LoVo (cell line): Measurements from ENCODE around the gene ACBD6.

Experiments used
- DNase-seq: peaks from one replicate; pipeline ENCODE4 v3.0.0-alpha.2; 2016; ENCODE audit warnings: low spot score

ACBD6 gene

DNA sequence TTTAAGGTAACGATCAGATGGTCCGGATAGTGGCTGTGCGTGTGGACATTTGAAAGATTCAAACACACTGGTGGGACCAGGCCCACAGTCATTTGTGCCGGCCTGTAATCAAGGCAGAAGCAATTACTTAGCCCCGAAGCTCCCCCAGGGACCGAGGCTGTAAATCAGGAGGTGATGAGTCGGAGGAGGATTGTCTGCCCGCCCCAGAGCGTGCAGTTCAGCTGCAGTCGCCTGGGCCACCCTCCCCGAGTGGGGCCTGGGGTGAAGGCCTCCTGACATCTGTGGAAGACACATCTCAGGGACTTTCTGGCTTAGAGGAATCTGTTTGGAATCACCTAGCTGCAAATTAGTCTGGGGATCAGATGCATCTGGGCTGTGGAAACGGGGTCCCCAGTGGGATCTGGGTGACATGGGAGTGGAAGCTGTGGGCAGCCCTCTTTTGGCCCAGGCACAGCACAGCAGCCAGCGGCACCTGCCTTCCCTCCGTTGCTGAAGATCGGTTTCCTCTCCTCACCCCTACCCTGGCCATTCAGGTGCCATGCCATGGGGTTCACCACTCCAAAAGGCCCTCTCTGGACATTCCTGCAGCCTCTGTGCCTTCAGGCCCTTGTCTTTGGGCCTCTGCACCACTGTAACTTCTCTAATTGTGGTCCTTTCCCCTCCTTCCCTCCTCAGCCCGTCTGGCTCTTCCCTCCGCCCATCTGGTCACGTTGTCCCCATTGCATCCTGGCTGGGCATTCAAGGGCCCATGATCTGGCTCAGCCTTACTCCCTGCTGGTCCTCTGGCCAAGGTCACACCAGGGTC, 246.6 kb downstream of the ACBD6 start:
- DNase-seq = no peak

DNA sequence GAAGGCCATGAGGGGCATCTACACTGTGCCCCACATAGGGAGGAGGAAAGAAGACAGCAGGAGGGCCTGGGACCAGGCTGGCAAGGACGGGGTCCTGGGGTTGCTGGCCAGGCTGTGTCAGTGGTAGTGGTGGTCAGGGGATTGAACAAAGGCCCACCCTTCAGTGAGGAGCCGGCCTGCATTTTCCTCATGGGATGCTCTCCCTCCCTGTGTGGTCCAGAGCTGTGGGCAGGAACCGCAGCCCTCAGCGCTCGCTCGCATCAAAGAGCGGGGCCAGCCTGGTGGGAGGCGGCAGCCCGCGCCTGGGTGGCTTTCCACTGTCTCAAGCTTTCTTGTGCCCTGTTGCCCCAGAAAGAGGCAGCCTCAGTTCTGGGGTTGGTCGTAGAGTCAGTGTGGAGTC, 247.5 kb downstream of the ACBD6 start:
- DNase-seq = no peak

DNA sequence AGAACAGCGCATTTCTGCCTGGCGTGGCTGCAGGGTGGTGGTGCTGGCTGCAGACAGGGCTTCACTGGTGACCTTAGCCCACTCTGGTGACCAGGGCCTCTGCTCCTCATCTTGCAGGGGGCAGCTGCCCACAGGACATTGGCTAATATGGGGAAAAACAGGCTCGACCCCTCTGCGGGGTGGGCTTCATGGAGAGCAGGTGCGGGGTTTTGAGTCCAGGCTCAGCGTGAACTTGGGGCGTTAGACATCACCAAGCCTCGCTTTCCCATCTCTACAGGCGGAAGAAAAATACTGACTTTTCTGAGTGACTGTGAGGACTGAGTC, 247.9 kb downstream of the ACBD6 start:
- DNase-seq = no peak

DNA sequence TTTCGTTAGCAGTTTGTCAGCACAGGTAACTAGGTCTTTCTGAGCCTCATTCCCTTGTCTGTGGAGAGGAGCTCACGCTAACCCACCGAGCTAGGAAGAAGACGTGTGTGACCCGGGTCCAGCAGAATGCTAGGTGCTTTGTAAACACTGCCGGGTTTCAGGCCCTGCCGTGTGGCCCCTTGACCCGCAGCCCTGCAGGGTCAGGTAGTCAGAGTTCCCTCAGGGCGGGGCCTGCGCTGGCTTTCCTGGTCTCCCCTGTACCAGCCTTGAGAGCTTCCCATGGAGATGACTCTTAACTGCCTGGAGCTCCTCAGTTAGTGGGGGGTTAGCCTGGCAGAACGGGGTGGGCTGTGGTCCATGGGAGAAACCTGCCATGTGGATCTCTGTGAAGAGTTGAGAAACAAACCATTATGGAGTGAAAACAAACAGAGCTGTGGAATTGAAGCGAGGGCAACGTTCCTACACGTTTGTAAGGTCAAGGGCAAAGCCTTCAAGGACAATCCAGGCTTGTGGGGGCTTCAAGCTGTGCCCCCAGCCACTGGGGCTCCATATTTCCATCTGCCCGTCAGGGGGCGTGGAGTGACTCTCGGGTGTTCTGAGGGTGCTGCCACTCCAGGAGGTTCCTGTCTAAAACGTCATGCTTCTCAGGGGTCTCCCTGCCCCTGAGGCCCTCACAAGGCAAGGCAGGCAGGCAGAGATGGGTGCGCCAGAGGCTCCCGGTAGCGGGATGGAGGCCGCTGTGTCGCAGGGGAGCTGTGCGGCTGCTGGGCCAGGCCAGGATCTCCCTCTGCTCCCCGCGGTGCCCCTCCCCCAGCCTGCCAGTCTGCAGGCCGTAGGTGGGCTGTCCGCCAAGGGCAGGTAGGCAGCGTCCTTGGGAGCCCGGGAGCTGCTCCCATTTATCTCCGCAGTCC, 248.5 kb downstream of the ACBD6 start:
- DNase-seq = no peak

DNA sequence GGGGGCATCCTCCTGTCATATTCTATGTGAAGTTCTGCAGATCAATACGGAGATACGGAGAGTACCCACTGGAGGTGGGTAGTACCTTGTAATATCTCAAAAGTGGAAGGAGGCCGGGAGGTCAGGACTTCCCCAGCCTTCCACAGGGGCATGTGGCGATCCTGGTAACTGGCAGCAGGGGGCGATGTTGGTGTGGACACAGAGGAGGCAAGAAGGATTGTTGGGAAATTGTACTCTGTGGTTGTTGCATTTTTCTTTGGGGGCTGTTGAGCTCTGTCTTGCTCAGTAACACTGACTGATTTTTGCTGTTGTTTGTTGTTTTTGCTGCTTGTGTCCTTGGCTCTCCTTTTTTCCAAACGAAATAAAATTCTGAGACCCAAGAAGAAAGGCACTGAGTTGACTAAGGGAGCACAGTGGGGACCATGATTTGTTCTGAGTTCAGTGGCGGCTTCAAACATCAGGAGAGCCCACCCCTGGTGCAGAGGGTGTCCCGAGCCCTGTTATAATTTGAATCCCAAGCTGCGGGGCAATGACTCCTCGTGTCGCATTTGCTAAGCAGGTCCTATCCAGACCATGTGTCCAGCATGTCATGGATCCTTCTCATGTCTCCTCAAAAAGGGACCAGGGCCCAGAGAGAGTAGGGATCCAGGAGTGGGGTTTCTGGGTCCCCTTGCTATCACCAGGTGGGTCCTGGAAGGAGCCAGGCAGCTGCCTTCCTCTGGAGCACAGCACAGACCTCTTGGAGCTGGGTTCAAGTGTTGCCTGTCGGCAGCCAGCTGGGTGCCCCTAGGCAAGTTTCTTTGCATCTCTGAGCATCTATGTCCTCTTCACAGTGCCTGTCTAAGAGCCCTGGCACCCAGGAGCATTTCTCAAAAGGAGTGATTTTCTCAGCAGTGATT, 249.5 kb downstream of the ACBD6 start:
- peak; percentile 45 for DNase-seq

DNA sequence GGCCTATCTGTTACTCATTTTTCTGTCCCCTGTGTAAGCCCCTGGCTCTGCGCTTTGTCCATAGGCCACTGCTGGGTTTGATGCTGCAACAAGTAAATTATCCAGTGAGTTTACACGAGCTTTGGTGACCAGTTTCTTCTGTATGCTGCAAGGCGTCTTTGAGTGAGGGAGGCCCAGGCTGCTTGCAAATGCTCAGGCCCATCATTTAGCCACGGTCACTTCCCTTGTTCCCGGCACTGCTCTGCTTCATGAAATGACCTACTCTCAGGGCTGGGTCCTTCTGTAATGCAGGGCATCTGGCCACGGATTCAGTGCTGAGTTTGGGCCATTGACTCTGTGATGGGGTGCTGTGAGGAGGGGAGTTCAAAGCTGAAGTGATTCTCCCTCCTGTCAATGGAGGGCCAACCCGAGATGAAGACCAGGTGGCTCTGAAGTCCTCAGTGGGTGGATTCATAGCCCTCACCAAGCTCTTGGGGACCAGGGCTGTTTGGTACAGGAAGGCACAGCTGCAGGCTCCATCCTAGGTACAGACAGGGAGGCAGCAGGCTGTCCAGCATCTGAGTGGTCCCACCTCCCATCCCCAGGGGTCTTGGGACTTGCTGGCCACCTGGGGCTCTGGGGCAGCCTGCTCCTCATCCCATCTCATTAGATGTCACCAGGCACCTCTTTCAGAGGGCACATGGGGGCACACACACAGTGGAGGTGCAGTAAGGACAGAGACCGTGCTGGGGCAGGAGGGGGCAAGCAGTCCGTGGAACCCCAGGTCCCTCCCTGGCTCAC, 250.7 kb downstream of the ACBD6 start:
- no peak for DNase-seq

DNA sequence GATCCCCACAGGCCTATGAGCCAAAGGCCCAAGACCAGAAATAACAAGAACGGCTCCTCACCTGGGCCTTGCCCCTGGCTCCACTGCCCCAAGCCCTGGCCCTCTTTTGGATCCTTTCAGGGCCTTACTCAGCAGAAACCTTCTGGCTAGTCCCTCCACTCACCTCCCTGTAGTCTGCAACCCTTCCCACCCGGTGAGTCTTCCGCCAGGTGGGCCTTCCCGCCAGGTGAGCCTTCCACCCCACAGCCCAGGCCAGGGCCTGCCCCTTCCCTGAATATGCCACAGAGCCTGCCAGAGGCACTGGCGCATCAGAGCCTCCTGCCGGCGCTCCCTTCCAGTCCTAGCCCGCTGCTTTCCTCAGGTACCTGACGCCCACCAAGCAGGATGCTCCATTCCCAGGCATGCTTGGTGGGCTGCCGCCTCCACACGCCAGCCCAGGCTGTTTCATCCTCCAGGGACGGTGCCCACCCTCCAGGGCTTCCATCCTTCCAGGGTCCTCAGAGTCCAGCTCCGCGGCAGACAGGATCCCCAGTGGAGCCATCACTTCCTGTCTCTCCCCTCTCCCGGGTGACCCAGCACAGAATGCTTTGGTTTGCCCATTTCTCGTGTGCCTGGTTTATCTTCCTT, 251.4 kb downstream of the ACBD6 start:
- DNase-seq = no peak

DNA sequence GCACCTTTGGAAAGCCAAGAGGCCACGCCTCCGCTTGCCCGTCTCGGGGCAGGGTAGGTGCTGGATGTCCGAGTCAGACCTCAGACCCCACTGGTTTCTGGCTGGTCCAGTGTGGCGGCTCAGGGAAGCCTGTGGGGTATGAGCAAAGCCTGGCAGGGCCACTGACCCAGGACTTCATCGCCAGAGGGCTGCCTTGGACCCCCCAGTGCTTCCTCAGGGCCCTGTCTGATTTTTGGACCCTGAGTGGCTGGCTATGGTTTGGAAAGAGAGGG, 251.9 kb downstream of the ACBD6 start:
- no peak for DNase-seq

DNA sequence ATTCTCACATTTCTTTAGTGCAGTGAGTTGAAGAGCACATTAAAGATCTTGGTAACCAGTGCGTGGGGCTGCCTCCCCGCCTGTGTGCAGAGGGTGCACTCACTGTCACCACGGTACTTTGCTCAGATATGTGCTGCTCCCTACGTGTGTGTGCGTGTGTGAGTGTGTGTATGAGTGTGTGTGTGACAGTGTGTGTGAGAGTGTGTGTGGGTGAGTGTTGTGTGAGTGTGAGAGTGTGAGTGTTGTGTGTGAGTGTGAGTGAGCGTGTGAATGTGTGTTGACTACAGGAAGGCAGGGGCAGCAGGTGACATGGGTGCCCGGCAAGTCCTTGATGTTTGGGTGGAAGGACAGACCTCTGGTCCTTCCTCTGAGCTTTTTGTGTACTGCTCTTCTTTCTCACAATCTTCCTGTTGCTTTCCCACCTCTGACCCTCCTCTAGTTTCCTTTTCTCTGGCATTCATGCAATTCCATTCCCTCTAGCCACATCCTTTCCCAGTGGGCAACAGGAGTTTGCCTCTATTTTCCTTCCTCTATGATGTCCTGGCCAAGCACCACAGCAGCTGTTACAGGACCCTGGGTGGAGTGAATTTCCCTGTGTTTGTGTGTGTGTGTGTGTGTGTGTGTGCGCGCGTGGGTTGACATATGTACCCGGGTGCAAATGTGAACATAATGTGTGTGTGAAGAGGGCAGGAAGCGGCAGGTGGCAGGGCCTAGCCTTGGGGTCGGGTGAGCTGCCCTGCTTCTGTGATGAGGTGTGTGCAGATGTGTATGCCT, 252.5 kb downstream of the ACBD6 start:
- DNase-seq = no peak

DNA sequence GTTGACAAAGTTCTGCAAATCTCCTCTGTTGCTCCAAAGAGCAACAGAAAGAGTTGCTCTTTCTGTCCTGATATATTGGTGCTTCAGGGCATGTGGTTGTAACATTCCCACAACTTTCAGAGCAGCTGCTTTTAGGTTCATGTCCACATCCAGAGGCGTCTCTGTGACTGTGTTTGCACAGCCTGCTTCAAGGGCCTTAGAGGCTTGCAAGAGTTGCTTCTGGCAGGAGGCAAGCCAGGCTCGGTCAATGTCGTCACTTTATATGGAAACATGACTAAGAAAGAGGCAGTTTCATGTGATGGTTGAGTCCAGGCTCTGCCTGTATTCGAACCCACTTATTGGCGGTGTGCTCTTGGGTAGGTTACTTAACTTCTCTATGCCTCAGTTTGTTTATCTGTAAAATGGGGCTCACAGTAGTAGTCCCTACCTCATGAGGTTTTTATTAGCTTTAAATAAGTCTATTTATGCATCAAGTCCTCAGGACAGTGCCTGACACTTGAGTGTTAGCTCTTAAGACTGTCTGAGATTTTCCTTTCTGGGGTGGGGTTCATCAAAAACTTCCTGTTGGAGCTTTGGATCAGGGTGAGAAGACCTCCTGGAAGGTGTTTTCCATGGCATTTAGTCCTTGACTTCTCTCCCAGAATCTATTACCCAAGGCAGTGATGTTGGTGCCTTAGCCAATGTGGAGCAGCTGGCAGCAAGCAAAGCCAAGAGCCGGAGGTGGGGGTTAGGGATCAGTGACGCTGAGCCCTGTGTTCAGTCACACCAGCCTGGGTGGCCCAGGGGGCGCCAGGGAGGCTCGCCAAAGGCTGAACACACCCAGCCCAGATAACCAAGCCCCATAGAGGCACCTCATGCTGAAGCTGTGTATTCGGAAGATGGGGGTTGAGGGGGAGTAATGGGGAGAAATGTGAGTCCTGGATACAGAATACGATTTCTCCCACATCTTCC, 253.4 kb downstream of the ACBD6 start:
- DNase-seq = no peak

DNA sequence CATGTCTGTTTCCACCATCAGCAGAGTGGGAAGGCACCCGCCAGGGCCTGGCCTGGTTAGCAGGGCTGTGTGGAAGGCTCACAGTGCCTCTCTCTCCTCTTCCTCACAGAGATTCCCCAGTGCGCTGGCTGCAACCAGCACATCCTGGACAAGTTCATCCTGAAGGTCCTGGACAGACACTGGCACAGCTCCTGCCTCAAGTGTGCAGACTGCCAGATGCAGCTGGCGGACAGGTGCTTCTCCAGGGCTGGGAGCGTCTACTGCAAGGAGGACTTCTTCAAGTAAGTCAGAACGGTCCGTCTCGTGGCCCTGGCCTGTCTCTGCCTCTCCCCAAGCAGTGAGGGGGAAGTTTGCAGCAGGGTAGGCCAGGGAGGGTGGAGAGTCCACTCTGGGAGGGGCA, 254.2 kb downstream of the ACBD6 start:
- no peak for DNase-seq

DNA sequence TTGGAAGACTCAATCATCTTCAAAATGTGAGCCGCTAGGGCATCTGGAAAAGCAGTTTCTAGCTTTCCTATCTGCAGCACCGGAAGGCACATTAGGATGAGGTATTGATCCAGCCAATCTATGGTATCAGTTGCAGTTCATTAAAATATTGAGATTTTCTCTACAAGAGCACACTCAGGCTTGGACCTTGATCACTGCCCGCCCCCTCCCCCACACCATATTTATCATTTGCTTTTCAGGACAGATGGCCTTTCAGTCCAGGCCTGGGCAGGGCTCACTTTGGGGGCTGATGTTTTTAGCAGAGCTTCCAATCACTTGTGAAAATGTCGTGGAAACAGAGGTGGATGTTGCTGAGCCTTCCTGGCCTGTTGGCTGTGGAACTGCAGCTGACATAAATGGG, 254.8 kb downstream of the ACBD6 start:
- DNase-seq = no peak

DNA sequence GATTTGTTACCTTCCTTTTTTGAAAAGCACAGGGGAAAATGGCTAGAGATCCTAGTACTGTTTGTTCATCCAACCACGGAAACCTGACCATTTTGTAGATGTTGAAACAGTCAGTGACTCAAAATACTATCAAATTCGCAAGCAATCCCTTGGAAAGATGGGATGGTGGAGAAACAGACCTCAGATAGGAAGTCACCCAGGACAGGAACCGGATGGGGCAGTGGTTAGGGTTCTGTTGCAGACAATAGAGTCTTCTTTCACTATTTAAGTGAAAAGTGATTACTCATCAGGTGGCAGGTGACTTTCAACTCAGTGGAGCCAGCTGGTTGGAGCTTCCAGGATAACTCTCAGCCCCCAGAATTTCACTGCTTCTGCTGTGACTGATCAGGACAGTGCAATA, 255.3 kb downstream of the ACBD6 start:
- no peak for DNase-seq

DNA sequence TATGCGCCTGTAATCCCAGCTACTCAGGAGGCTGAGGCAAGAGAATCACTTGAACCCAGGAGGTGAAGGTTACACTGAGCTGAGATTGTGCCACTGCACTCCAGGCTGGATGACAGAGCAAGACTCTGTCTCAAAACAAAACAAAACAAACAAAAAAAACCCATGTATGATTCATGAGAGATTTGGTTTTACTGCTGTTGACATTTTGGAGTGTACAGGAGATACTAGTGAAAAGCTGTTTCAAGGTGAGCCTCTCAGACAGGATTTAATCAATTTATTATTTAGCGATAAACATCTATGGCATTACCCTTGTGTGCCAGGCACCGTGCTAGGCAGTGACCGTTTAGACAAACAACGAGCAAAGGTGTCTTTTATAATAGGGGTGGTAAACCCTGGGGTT, 255.8 kb downstream of the ACBD6 start:
- no peak for DNase-seq

DNA sequence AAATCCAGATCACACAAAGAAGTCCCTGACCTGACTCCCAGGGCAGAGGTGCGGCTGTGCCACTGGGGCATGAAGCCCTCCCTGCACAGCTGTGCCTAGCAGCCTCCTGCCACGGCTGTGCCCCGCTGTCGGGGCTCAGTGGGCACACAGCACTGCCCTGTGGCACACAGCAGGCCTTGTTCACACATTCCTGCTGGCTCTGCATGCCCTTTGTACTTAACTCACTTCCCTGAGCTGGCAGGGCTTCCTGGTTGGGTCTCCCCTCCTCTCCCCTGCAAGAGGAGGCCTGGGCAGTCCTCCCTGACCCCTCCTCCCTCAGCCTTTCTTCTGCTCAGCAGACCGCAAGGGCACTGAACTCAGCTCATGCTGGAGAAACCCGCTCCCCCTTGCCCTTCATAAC, 257.5 kb downstream of the ACBD6 start:
- DNase-seq = no peak

DNA sequence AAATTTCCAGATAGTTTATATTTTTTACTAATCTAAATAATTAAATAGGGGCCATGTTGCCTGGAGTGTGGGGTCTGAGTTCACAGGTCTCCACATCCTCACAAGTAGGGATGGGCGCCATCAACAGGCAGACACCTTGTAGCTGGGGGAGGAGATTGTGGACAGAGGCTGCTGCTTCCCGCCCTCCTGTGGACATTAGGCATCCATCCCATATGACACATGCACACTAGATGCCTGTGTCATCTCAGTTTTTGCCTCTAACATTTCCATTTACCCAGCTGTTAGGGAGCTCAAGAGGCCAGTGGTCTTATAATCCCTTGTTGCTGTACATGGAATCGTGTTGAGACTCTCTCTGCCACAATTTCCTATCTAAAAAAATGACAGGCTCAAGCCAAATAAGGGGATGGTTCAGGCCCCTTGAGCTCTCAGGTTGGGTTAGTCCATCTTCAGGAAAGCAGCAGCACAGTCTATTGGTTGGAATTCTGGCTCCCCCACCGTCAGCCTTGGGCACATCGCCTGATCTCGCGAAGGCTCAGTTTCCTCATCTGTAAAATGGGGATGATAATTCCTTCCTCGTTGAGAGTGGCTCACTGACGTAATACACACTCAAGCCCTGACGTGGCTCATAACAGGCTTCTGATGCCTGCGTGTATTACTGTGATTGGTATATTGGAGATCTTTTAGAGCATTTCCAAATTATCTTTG, 258.7 kb downstream of the ACBD6 start:
- no peak for DNase-seq

DNA sequence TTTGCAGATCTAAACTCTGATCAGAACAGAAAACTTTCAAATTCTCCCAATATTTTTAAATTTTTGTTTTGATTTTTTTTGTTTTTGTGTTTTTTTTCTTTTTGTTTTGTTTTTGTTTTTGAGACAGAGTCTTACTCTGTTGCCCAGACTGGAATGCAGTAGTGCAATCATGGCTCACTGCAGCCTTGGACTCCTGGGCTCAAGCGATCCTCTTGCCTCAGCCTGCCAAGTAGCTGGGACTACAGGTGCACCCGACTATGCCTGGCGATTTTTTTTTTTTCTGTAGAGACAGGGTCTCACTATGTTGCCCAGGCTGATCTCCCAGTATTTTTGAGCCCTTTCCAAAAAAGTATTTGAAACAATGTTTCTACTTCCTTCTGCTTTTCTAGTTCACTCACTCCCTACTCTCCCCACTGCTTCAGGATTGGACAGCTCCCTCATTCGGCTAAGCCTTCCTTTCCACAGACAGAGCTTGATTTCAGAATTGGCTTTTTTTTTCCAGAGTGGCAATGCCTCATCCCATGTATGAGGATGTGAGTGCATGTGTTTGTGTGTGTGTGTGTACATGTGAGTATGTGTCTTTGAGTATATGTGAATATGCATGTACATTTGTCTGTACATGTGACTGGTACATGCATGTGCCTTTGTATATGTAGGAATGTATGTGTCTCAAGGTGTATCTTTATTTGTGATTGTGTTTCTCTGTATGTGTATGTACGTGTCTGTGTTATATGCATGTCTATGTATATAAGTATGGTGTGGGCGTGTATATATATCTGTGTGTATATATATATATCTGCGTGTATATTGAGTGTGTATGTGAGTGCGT, 260.4 kb downstream of the ACBD6 start:
- no peak for DNase-seq
